GM12873 (cell line): ENCODE measurements around the gene FBLIM1.
"Not testable (repeated sequence)": the region's sequence is repeated elsewhere in the genome, so short reads cannot be mapped to it uniquely, and the experiment has no call there.

Source experiments
- CTCF ChIP-seq: IDR thresholded peaks from 2 replicates; pipeline ENCODE4 v1.5.1; 2012; ENCODE audit warnings: low read depth, mild to moderate bottlenecking, moderate library complexity, low read length, control low read depth; ENCODE audit not compliant: insufficient read depth; ENCODE audit errors: missing control alignments

Gene FBLIM1

GRCh38 chr1:15807549-15807948 lies 49.0 kb downstream of the FBLIM1 start, which contains the start of gene UQCRHL:
Gene UQCRHL, minus strand, starts transcription at chr1:15807649. Its CDS starts 0 bp downstream, at chr1:15807649.
- not testable (repeated sequence) for TF ChIP-seq CTCF

GRCh38 chr1:15808955-15809354 lies 50.4 kb downstream of the FBLIM1 start:
- TF ChIP-seq CTCF = no peak

GRCh38 chr1:15810073-15810472 lies 51.5 kb downstream of the FBLIM1 start:
- no peak for TF ChIP-seq CTCF

- TF ChIP-seq CTCF = no peak
Measured at GRCh38 chr1:15816674-15817073, 58.1 kb downstream of the FBLIM1 start.

- no peak for TF ChIP-seq CTCF
Measured at GRCh38 chr1:15820478-15820877, 61.9 kb downstream of the FBLIM1 start.

- no peak for TF ChIP-seq CTCF
Measured at GRCh38 chr1:15825800-15826199, 67.2 kb downstream of the FBLIM1 start.

- TF ChIP-seq CTCF = no peak
Measured at GRCh38 chr1:15826810-15827507, 68.4 kb downstream of the FBLIM1 start.
